Gastroesophageal sphincter (tissue), 4 donors: ENCODE results near the gene DNASE1L2. TPM values are rescaled to one million over a fixed set of nuclear protein-coding genes. Genes with fewer than 3 reads are reported as not detected.

Experiments used
- ATAC-seq: fragments of 150-250 bp; one replicate; pipeline ENCODE4 v1.9.1; 2016; ENCODE audit warnings: mild to moderate bottlenecking, moderate library complexity
- H3K27ac ChIP-seq, 4 donors: fragments of 200-600 bp; sonication (generic) in 3 of 4; 1 replicate in 3 of 4; 2 replicates in 1 of 4; pipeline ENCODE4 v1.5.1; 2016 to 2019
- H3K27me3 ChIP-seq: fragments of 200-600 bp; sonication (generic); one replicate; pipeline ENCODE4 v1.5.1; 2019
- H3K36me3 ChIP-seq, 2 donors: fragments of 200-600 bp; sonication (generic); one replicate each; pipeline ENCODE4 v1.5.1; 2019; ENCODE audit warnings: control low read depth in 1 of 2
- H3K4me1 ChIP-seq, 3 donors: fragments of 200-600 bp; sonication (generic); 1 replicate in 2 of 3; 2 replicates in 1 of 3; pipeline ENCODE4 v1.5.1; 2016 to 2019; ENCODE audit warnings: control low read depth in 2 of 3
- H3K4me3 ChIP-seq, 2 donors: fragments of 200-600 bp; sonication (generic); one replicate each; pipeline ENCODE4 v1.5.1; 2019; ENCODE audit warnings: mild to moderate bottlenecking in 1 of 2, moderate library complexity in 1 of 2
- H3K9me3 ChIP-seq, 3 donors: fragments of 200-600 bp; sonication (generic); one replicate each; pipeline ENCODE4 v1.5.1; 2017 to 2019; ENCODE audit warnings: control low read depth in 2 of 3
- EP300 ChIP-seq: sonication (generic); formaldehyde crosslinking; IDR thresholded peaks from one replicate; pipeline ENCODE4 v1.6.1; 2017; ENCODE audit warnings: antibody characterized with exemption, mild to moderate bottlenecking
- POLR2A ChIP-seq, 2 donors: fragments of 450-650 bp; IDR thresholded peaks; one replicate each; pipeline ENCODE4 v1.6.1; 2017; ENCODE audit warnings: antibody characterized with exemption in 2 of 2, mild to moderate bottlenecking in 2 of 2, moderate library complexity in 1 of 2
- POLR2AphosphoS5 ChIP-seq: sonication (generic); formaldehyde crosslinking; IDR thresholded peaks from one replicate; pipeline ENCODE4 v1.6.1; 2017; ENCODE audit warnings: antibody characterized with exemption
- WGBS, 2 donors: methylation state at CpG; one replicate each; pipeline ENCODE4 v1.1.5; 2018; ENCODE audit warnings: low coverage in 1 of 2; 5-methylcytosine and 5-hydroxymethylcytosine counted together
- small RNA-seq, 4 donors: library from RNA; depleted of rRNA; stranded (forward); fragments of <200 nt; gene quantifications; one replicate each; pipeline ENCODE3, GENCODE V24; 2016
- total RNA-seq, 4 donors: library from RNA; depleted of rRNA; stranded (reverse); fragments of >200 nt; gene quantifications; one replicate each; pipeline ENCODE4 v1.1.0, GENCODE V29; 2016
- TF ChIP-seq, protein P1 (sequence below), 4 experiments: fragments of 200-600 bp in 2 of 4; fragments of 450-650 bp in 2 of 4; sonication (generic) in 1 of 4; IDR thresholded peaks; one replicate each; pipeline ENCODE4 v1.5.1; 2017 to 2019; ENCODE audit warnings: antibody characterized with exemption in 4 of 4, mild to moderate bottlenecking in 2 of 4, moderate library complexity in 2 of 4

Gene DNASE1L2
- total RNA-seq, 4 donors from 2014 or later: 0.27 to 1.7 (median 1.1) TPM; not detected in 1

DNA sequence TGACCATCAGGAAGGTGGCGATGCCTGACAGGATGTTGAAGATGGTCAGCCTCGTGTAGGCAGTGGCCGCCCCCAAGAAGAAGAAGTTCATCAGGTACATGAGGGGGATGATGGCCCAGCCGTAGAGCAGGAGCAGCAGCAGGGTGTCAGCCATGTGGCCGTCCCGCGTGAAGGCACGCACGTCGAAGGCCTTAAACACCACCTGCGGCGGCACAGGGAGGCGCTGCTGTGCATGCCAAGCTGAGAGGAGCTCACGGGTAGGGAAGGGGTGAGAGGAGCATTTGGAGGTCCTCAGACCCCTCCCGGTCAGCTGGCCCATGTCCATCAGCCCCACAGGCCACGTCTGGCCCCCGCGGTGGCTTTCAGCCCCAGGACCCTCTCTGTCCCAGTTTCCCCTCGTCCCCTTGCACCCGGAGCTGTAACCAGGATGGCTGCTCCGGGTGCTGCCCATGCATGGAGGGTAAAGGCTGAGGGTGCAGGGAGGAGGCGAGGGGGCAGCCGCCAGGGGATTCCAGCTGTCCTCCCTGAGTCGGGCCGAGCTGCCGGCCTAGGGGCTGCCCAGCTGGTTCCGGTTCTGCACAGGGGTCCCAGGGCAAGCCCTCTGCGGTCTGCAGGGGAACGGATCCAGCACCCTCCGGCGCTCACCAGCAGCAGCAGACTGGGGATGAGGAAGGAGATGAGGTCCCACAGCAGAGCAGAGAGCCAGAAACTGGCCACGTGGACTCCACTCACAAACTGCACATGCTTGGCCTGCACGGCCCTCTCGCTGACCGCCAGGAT is 48.7 kb downstream of the DNASE1L2 start:
- Histone ChIP-seq H3K9me3 (no peaks in the 10 kb centered on the region), H3K4me3 (no peak overlapping the region), H3K4me1 (no peaks in the 10 kb centered on the region), H3K27ac (no peak overlapping the region), H3K27me3 (no peaks in the 10 kb centered on the region), H3K36me3 (peaks cover 0 to 89% of the 10 kb centered on the region in 2 donors)
- ATAC-seq: no peak
- WGBS, 2 donors: 60% methylated on average over 1 to 4 of the region's 35 CpGs
- TF ChIP-seq POLR2A (IDR thresholded peaks at IDR 0.05): no peak
- TF ChIP-seq, protein P1, sequence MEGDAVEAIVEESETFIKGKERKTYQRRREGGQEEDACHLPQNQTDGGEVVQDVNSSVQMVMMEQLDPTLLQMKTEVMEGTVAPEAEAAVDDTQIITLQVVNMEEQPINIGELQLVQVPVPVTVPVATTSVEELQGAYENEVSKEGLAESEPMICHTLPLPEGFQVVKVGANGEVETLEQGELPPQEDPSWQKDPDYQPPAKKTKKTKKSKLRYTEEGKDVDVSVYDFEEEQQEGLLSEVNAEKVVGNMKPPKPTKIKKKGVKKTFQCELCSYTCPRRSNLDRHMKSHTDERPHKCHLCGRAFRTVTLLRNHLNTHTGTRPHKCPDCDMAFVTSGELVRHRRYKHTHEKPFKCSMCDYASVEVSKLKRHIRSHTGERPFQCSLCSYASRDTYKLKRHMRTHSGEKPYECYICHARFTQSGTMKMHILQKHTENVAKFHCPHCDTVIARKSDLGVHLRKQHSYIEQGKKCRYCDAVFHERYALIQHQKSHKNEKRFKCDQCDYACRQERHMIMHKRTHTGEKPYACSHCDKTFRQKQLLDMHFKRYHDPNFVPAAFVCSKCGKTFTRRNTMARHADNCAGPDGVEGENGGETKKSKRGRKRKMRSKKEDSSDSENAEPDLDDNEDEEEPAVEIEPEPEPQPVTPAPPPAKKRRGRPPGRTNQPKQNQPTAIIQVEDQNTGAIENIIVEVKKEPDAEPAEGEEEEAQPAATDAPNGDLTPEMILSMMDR (IDR thresholded peaks at IDR 0.05): no peak
- TF ChIP-seq EP300: no peak
- no peak for TF ChIP-seq POLR2AphosphoS5

DNA sequence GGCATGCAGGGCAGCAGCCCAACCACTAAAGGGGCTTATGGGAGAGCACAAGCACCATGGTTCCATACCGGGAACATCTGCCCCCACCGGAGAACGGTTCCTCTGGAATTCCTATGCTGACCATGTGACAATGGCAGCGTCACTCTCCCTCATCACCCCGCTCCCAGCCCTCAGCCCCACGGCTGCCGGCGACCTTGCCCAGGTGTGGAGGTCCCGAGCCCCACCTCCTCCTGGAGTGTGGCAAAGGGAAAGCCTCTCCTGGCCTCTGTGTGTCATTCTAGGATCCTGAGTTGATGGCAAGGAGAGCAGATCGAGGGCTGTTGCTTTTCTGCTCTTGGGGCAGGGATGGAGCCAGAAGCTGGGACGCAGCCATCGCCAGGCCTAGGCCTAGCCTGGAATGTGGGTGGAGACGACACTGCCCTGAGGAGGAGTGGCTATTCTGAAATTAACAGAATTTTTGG is 49.5 kb downstream of the DNASE1L2 start:
- H3K27ac ChIP-seq: no peak overlapping the region
- peaks cover 0 to 89% of the 10 kb centered on the region in 2 donors for H3K36me3 ChIP-seq
- no CpG with 5 or more reads among the region's 13 CpGs for WGBS, 2 donors
- H3K27me3 ChIP-seq: no peaks in the 10 kb centered on the region
- TF ChIP-seq POLR2A (IDR thresholded peaks at IDR 0.05) (no peak), EP300 (no peak)
- no peak for ATAC-seq
- no peaks in the 10 kb centered on the region for H3K9me3 ChIP-seq
- H3K4me3 ChIP-seq: no peak overlapping the region
- H3K4me1 ChIP-seq: no peaks in the 10 kb centered on the region

DNA sequence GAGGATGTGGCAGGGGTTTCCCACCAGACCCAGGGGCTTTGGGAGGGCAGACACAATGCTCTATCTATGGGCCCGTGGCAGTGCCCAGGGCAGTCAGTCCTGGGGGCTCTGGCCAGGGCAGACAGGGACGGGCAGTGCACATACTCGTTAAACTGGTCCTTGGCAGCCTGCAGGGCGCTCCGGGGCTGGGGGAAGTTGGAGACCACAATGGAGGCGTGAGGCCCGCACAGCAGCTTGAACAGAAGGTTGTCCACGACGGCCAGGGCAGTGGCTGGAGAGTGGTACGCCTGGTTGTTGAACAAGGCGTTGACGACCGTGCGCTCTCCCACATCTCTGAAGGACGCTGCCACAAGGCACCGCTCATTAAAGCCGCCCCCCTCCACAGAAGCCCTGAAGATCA is 50.3 kb downstream of the DNASE1L2 start:
- Histone ChIP-seq H3K27me3 (no peaks in the 10 kb centered on the region), H3K36me3 (peaks cover 0 to 89% of the 10 kb centered on the region in 2 donors), H3K4me1 (no peaks in the 10 kb centered on the region), H3K9me3 (no peaks in the 10 kb centered on the region), H3K4me3 (no peak overlapping the region), H3K27ac (no peak overlapping the region)
- WGBS, 2 donors: 100% methylated on average over 1 of the region's 17 CpGs; no CpG with 5 or more reads in 1 of the 2 donors
- no peak for ATAC-seq
- TF ChIP-seq, protein P1 (IDR thresholded peaks at IDR 0.05): no peak
- no peak for TF ChIP-seq POLR2A (IDR thresholded peaks at IDR 0.05)
- TF ChIP-seq POLR2AphosphoS5: no peak
- no peak for TF ChIP-seq EP300

DNA sequence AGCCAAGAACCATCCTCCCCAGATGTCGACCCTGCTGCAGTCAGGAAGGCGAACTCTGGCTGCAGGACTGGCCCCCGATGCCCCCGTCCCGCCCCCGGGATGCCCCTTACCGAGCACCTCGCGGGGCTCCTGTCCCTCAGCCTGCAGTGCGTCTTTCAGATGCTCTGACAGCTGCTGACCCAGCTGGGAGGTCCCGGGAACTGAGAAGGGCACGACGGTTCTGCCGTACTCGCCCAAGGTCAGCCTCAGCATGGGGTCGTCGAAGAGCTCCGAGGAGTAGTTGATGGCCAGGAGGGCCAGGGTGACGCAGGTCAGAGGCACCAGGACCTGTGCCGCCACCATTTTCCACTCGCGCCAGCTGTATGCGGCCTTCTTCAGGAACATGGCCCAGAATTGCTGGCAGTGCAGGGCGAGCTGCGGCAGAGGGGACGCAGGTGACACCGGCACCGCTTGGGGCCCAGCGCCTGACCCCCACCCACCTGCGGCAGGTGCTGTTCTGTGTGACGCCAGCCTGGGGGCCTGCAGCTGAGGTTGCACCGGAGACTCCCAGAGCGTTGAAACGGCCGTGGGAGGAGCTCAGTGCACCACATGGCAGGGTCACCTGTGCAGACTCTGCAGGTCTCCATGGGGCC is 51.8 kb downstream of the DNASE1L2 start:
- TF ChIP-seq POLR2AphosphoS5 (no peak), POLR2A (IDR thresholded peaks at IDR 0.05) (no peak), EP300 (no peak)
- TF ChIP-seq, protein P1 (IDR thresholded peaks at IDR 0.05): no peak
- H3K36me3 ChIP-seq: peaks cover 0 to 100% of the 10 kb centered on the region in 2 donors
- H3K4me1 ChIP-seq: no peaks in the 10 kb centered on the region
- H3K4me3 ChIP-seq: no peak overlapping the region
- no peaks in the 10 kb centered on the region for H3K9me3 ChIP-seq
- 83% methylated on average over 4 of the region's 35 CpGs; no CpG with 5 or more reads in 1 of the 2 donors for WGBS, 2 donors
- H3K27me3 ChIP-seq: no peaks in the 10 kb centered on the region
- no peak for ATAC-seq
- H3K27ac ChIP-seq: no peak overlapping the region

Small RNA genes lying within 50 kb of the gene (small RNA-seq; reads per million reads assigned to genes)
- gene MIR3677: 0 reads per million in 4 donors
- 0 to 0.64 (median 0) reads per million in 4 donors for gene MIR4717

Other genes with a start within 250 kb of the DNASE1L2 start
- gene SYNGR3, start 246.5 kb upstream of the DNASE1L2 start, total RNA-seq: 1 to 10 TPM in 3 of 4 donors, not detected in 1; 1.2 to 5.1 (median 3.1) TPM
- 10 to 100 TPM; 28.5 to 43.0 (median 34.6) TPM for gene ZNF598, start 226.6 kb upstream of the DNASE1L2 start, total RNA-seq
- gene NPW, start 216.7 kb upstream of the DNASE1L2 start, total RNA-seq: not detected
- gene NHERF2, start 209.5 kb upstream of the DNASE1L2 start, total RNA-seq: 100 to 1,000 TPM in 1 of 4 donors, 10 to 100 TPM in 3; 43.8 to 106 (median 63.8) TPM
- gene NTHL1, start 188.6 kb upstream of the DNASE1L2 start, total RNA-seq: 10 to 100 TPM; 18.4 to 25.4 (median 21.6) TPM
- gene TSC2, start 188.5 kb upstream of the DNASE1L2 start, total RNA-seq: 10 to 100 TPM; 36.3 to 78.8 (median 54.6) TPM
- 100 to 1,000 TPM; 181 to 492 (median 352) TPM for gene PKD1, start 100.5 kb upstream of the DNASE1L2 start, total RNA-seq
- gene RAB26, start 87.8 kb upstream of the DNASE1L2 start, total RNA-seq: 1 to 10 TPM in 1 of 4 donors, under 1 TPM in 1, not detected in 2; 0.39 to 1.0 TPM
- gene TRAF7, start 80.7 kb upstream of the DNASE1L2 start, total RNA-seq: 10 to 100 TPM; 36.3 to 70.1 (median 56.3) TPM
- under 1 TPM in 2 of 4 donors, not detected in 2; 0.27 to 0.35 TPM for gene CASKIN1, start 39.8 kb upstream of the DNASE1L2 start, total RNA-seq
- gene MLST8, start 31.0 kb upstream of the DNASE1L2 start, total RNA-seq: 10 to 100 TPM; 29.0 to 50.8 (median 34.1) TPM
- gene BRICD5, start 25.6 kb upstream of the DNASE1L2 start, total RNA-seq: 10 to 100 TPM in 1 of 4 donors, 1 to 10 TPM in 2, under 1 TPM in 1; 0.72 to 10.3 (median 3.5) TPM
- 10 to 100 TPM in 2 of 4 donors, 1 to 10 TPM in 2; 7.6 to 17.3 (median 12.5) TPM for gene PGP, start 21.6 kb upstream of the DNASE1L2 start, total RNA-seq
- gene E4F1, start 12.9 kb upstream of the DNASE1L2 start, total RNA-seq: 10 to 100 TPM; 23.1 to 35.2 (median 28.8) TPM
- gene ECI1, start 15.1 kb downstream of the DNASE1L2 start, total RNA-seq: 10 to 100 TPM; 41.9 to 85.1 (median 73.8) TPM
- gene RNPS1, start 31.7 kb downstream of the DNASE1L2 start, total RNA-seq: 100 to 1,000 TPM; 117 to 171 (median 128) TPM
- gene ABCA3, start 104.3 kb downstream of the DNASE1L2 start, total RNA-seq: 10 to 100 TPM in 3 of 4 donors, 1 to 10 TPM in 1; 7.5 to 27.5 (median 12.3) TPM
- gene CCNF, start 193.0 kb downstream of the DNASE1L2 start, total RNA-seq: 1 to 10 TPM in 2 of 4 donors, under 1 TPM in 2; 0.27 to 2.1 (median 0.82) TPM
- gene TEDC2, start 223.7 kb downstream of the DNASE1L2 start, total RNA-seq: 1 to 10 TPM in 2 of 4 donors, not detected in 2; 1.0 to 2.5 TPM
- gene NTN3, start 234.9 kb downstream of the DNASE1L2 start, total RNA-seq: not detected
- 10 to 100 TPM in 3 of 4 donors, 1 to 10 TPM in 1; 6.2 to 18.4 (median 14.2) TPM for gene TBC1D24, start 238.7 kb downstream of the DNASE1L2 start, total RNA-seq